GM06990 (cell line): Measurements from ENCODE around the gene PPP2R1B.

Experiments used
- DNase-seq: peaks from one replicate; pipeline ENCODE4 v3.0.0-alpha.2; 2011; ENCODE audit not compliant: insufficient read length; ENCODE audit errors: extremely low read depth
- H3K27me3 ChIP-seq: replicated peaks from 2 replicates; pipeline ENCODE4 v1.6.0; 2011; ENCODE audit warnings: low read length; ENCODE audit not compliant: control insufficient read depth, insufficient read depth
- H3K36me3 ChIP-seq: 2 replicates; pipeline ENCODE4 v1.5.1; 2011; ENCODE audit warnings: low read length; ENCODE audit not compliant: control insufficient read depth, insufficient read depth
- H3K4me3 ChIP-seq: replicated peaks from 2 replicates; pipeline ENCODE4 v1.5.1; 2011; ENCODE audit warnings: low read depth, mild to moderate bottlenecking, control low read depth, low read length
- CTCF ChIP-seq: IDR thresholded peaks from 2 replicates; pipeline ENCODE4 v1.5.1; 2011; ENCODE audit warnings: low read length, control low read depth, mild to moderate bottlenecking, inconsistent platforms; ENCODE audit not compliant: insufficient read depth, poor library complexity, severe bottlenecking

Gene PPP2R1B

GRCh38 chr11:111762981-111763643, 3.1 kb downstream of the PPP2R1B start:
- TF ChIP-seq CTCF, result peak; percentile 10
- Histone ChIP-seq H3K4me3 (no peak overlapping the region), H3K36me3 (peaks cover 3% of the 10 kb centered on the region), H3K27me3 (no peaks in the 10 kb centered on the region)
- DNase-seq, result no peak

GRCh38 chr11:111762526-111762925, 3.7 kb downstream of the PPP2R1B start:
- Histone ChIP-seq H3K27me3 (no peaks in the 10 kb centered on the region), H3K4me3 (no peak overlapping the region), H3K36me3 (peaks cover 3% of the 10 kb centered on the region)
- no peak for DNase-seq
- TF ChIP-seq CTCF, result no peak

GRCh38 chr11:111761036-111761435, 5.2 kb downstream of the PPP2R1B start:
- no peak for DNase-seq
- no peak for TF ChIP-seq CTCF
- H3K36me3 ChIP-seq, result peaks cover 3% of the 10 kb centered on the region
- no peak overlapping the region for H3K4me3 ChIP-seq
- H3K27me3 ChIP-seq, result no peaks in the 10 kb centered on the region

- Histone ChIP-seq H3K36me3 (peaks cover 5% of the 10 kb centered on the region), H3K27me3 (no peaks in the 10 kb centered on the region), H3K4me3 (no peak overlapping the region)
- TF ChIP-seq CTCF, result no peak
- no peak for DNase-seq
These were observed 6.3 kb downstream of the PPP2R1B start for GRCh38 chr11:111759778-111760407.

- no peak for DNase-seq
- Histone ChIP-seq H3K27me3 (no peaks in the 10 kb centered on the region), H3K4me3 (no peak overlapping the region), H3K36me3 (peaks cover 5% of the 10 kb centered on the region)
- TF ChIP-seq CTCF, result no peak
These were observed 6.8 kb downstream of the PPP2R1B start for GRCh38 chr11:111759376-111759775.
